HG03175 (cell line): ENCODE measurements around the gene ARHGDIG.

Experiments used
- ATAC-seq: cut with Tn5 transposase; IDR thresholded peaks from one replicate; pipeline ENCODE4 v1.9.1; 2021; ENCODE audit warnings: mild to moderate bottlenecking, moderate library complexity; ENCODE audit not compliant: unreplicated experiment

ARHGDIG gene

DNA sequence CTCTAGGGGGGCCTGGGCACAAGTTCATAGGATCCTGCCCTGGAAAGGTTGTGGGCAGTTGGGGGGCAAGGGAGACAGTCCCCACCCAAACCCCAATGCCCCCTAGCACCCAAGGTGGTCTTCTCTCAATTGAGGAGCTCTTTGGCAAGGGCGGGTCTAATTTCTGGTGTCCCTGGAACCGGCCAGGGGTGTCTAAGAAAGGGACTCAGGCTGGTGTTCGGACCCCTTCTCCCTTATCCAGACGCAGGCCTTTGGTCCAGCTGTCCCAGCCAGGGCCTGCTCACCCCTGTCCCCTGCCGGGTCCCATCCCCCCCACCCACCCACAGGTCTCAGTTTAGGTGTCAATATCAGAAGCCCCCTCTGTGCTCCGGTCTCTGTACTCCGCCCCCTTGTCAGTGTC lies 860 bp upstream of the ARHGDIG start:
- no peak for ATAC-seq

DNA sequence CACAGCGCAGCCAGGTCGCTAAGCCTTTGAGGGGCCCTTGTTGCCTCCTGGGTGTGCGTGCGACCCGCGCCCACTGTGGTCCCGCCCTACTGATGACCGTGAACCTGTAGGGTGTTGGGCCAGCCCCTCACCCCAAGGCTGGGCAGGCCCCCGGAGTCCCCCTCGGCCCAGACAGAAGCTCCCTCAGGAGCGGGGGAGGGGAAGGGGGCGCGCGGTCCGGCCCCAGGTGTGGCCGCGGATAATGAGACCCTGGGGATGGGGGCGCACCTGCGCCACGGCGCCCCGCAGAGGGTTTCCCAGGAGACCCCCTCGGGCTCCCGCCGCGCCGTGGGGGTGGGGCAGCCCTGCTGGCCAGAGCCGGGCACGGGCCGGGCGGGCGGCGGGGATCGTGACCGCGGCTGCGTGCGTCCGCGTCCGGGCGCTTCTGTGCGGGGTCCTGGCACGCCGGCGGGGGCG lies 358 bp upstream of the ARHGDIG start:
- no peak for ATAC-seq

DNA sequence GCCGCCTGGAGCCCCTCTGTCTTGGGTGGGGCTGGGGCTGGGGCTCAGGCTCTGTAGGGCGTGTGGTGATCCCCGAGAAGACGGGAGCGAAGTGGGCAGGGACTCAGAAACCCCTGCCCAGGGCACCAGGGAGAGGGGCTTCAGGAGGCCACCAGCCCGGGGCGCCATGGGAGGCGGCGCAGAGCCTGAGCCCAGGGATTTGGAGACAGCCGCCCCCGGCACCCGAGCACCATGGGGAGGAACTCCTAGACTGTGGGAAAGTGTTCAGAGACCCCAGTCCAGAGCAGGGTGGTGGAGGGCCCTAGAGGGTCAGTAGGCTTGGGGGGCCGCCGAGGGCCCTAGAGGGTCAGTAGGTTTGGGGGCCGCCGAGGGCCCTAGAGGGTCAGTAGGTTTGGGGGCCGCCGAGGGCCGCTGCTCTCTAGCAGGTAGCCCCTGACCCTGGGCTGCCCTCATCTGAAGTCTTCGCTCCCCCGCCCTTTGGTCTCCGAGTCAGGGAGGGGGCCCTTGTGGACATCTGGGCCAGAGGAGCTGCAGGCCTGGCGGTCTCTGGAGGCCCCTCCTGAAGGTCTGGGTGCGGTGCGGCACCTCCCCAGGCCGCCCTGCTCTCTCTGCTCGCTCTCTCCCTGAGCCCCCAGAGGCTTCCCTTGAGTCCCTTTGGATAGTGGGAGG lies 734 bp downstream of the ARHGDIG start:
- ATAC-seq = no peak

DNA sequence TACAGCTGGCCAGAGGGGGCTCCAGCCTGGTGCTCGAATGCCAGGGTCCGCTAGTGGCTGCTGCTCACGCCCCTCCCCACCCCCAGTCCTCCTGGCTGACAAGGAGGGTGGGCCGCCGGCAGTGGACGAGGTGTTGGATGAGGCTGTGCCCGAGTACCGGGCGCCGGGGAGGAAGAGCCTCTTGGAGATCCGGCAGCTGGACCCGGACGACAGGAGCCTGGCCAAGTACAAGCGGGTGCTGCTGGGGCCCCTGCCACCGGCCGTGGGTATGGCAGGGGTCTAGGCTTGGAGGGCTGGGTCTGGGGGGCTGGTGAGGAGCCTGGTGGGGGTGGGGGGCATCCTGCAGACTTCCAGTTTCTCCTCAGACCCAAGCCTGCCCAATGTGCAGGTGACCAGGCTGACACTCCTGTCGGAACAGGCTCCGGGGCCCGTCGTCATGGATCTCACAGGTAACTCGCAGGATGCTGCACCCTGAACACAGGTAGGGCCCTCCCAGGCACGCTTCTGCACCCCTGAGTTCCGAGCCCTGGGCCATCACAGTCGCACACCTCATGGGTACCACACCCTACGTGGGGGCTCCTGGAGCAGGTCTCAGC lies 1.4 kb downstream of the ARHGDIG start:
- ATAC-seq = no peak

DNA sequence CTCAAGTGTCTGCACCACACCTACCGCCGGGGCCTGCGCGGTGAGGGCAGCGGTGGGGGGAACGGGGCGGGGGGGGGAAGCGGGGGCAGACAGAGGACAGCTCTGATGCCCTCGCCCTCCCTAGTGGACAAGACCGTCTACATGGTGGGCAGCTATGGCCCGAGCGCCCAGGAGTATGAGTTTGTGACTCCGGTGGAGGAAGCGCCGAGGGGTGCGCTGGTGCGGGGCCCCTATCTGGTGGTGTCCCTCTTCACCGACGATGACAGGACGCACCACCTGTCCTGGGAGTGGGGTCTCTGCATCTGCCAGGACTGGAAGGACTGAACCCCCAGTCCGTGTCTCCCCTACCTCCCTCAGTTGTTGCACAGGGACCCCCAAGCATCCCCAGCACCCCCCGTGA lies 2.1 kb downstream of the ARHGDIG start:
- no peak for ATAC-seq

DNA sequence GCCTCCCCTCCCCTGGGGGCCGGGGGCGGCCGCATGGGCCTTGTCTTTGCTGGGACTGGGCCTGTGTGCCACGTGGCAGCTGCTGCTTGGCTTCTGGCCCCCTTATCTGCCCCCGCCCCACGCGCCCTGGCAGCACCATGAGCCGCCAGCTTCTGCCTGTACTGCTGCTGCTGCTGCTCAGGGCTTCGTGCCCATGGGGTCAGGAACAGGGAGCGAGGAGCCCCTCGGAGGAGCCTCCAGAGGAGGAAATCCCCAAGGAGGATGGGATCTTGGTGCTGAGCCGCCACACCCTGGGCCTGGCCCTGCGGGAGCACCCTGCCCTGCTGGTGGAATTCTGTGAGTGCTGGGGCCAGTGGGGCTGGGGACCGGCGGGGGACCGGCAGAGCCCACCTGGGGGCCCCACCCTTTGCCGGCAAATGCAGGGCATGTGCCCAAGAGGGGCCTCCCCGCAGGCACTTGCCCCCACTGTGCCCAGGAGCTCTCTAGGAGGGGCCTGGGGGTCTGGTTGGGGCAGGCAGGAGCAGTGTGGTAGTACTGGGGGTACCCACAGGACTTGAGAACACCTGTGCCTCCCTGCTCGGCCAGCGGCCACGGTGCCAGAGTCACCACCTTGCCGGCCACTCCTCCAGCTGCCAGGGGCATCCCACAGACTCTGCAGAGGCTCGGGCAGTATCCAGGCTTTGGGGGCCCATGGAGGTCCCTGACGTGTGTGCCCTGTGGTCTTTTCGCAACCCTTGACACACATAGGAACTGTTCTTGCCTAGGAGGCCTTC lies 2.8 kb downstream of the ARHGDIG start, which contains the start of gene PDIA2:
TSS of gene PDIA2 (plus strand) at position 132 of the 773 bp plus-strand sequence. CDS start at position 138, 6 bp downstream.
- ATAC-seq = no peak

DNA sequence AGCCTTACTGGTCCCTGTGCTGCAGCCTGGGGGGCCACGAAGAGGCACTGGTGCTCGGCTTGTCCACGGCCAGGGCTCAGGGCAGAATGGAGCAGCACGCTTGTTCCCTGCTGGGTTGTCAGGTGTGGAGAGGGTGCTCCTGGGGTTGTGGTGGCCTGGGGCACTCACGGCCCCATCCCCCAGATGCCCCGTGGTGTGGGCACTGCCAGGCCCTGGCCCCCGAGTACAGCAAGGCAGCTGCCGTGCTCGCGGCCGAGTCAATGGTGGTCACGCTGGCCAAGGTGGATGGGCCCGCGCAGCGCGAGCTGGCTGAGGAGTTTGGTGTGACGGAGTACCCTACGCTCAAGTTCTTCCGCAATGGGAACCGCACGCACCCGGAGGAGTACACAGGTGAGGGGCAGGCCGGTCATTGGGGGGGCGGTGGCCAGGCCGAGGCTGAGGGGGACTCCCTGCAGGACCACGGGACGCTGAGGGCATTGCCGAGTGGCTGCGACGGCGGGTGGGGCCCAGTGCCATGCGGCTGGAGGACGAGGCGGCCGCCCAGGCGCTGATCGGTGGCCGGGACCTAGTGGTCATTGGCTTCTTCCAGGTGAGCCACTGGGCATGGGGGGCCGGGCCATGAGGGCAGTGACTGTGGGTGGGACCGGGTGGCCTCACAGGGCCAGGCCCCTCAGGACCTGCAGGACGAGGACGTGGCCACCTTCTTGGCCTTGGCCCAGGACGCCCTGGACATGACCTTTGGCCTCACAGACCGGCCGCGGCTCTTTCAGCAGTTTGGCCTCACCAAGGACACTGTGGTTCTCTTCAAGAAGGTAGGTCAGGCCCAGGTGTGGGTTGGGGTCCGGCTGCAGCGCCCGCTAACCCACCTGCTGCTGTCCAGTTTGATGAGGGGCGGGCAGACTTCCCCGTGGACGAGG lies 4.1 kb downstream of the ARHGDIG start:
- no peak for ATAC-seq

DNA sequence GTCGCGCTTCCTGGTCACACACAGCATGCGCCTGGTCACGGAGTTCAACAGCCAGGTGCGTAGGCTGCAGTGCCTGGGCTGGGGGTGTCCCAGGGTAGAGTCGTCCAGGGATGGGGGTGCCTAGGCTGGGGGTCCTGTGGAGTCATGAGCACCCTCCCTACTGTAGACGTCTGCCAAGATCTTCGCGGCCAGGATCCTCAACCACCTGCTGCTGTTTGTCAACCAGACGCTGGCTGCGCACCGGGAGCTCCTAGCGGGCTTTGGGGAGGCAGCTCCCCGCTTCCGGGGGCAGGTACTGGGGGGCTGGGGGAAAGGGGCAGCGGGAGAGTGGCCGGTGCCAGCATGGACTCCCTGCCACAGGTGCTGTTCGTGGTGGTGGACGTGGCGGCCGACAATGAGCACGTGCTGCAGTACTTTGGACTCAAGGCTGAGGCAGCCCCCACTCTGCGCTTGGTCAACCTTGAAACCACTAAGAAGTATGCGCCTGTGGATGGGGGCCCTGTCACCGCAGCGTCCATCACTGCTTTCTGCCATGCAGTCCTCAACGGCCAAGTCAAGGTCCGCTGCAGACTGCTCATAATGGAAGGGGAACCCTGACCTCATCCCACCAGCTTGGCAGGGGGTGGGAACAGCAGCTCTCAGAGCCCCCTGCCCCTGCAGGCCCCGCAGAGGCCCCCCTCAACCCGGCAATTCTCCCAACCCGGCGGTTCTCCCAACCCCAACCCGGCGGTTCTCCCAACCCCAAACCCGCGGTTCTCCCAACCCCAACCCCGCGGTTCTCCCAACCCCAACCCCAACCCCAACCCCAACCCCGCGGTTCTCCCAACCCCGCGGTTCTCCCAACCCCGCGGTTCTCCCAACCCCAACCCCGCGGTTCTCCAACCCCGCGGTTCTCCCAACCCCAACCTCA lies 5.0 kb downstream of the ARHGDIG start:
- no peak for ATAC-seq

DNA sequence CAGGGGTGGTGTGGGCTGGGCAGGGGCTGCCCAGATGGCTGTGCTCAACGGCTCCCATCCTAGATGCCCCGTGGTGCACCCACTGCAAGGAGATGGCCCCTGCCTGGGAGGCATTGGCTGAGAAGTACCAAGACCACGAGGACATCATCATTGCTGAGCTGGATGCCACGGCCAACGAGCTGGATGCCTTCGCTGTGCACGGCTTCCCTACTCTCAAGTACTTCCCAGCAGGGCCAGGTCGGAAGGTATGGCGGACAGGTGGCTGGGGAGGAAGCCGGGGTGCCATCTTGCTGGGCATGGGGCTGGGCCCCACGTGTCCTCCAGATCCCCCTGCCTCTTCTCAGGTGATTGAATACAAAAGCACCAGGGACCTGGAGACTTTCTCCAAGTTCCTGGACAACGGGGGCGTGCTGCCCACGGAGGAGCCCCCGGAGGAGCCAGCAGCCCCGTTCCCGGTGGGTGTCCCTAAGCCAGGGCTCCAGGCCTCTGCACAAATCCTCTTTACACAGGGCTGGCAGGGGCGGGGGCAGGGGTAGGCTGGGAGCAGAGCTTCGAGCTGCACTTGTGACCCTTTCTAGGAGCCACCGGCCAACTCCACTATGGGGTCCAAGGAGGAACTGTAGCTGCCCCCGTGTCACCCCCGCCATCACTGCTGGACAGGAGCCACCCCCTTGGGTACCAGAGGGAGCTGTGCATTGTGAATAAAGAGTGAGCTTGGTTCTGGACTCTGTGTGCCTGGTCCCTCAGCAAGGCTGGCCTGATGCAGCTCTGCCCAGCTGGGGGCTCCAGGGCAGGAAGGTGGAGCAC lies 6.3 kb downstream of the ARHGDIG start:
- no peak for ATAC-seq

DNA sequence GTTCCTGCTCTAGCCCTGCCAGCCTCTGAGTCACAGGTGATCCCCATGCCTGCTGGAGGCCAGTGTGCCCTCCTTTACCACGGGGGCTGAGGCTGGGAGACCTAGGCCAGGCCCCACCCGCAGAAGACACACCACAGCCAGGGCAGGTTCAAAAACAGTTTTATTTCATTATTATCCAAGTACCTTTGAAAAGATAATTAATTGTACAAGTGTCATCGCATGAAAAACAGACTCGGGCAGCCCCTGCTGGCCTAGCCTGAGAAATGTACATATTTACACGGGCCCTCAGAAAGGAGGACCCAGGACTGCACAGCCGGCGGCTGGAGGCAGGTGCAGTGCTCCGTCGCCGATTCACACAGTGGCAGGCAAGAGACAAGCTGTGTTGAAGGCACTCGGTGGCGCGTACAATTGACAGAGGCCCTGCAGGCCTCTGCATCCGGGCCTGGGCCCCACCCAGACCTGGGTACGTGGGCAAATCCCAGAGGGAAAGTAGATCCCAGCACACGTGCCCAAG lies 7.0 kb downstream of the ARHGDIG start:
- ATAC-seq = no peak

DNA sequence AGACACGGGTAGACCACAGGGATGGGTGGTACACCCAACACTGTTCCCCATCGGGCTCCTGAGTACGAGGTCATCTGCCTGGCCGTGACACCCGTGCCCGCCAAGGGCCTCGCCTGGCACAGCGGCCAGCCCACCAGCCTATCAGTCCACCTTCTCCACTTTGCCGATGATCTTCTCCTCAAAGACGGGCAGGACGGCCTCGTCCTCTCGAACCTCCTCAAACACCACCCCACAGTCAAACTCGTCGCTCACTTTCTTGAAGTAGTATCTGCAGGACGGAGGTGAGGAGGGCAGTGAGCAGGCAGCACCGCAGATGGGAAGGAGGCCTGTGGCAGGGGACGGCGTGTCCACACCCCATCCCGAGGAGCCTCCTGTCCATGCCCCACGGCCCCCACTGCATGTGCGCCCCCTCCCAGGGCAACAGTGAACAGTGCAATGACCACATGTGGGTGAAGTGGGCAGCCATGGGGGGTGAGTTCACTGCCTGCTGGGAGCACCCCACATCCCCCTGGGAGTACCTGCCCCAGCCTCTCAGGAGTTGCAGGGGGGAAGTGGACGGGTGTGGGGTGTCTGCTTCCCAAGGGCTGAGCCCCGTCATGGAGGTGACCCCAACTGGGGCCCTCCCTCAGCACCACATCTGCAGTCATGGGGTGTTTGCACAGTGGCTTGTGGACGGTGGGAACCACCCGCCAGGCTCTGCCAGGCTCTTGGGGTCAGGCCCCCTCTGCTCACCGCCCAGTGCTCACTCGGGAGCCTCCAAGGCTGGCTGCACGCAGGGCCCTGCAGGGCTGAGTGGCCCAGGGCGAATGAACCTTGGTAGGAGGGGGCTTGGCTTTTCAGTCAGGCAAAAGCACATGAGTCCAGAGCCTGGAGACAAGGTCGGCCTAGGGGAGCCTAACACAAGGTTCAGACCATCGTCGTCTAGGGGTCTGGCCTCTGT lies 7.9 kb downstream of the ARHGDIG start:
- ATAC-seq = no peak

DNA sequence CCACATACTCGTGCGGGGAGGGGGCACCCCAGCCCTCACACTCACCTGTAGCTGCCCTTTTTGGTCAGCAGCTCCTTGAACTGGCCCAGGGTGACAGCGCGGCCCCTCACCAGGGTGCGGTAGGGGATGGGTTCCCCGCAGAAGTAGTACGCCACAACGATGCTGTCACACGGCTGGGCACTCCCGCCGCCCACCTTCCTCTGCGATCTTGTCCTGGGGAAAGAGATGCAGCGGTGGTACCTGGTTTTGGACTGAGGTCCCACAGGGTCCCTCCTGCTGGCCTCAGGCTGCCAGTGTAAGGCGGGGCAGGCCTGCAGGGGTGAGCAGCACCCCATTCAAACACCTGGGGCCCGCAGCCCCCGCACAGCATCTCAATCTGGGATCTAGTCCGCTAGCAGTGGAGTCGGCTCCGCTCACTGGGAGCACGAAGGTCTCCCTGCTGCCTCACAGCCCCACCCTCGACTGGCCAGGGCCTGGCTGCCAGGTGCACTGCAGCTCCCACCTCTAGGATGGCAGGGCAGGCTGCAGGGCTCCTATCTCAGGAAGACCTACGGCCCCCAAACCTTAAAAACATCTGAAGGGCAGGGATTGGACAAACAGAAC lies 9.1 kb downstream of the ARHGDIG start:
- no peak for ATAC-seq

DNA sequence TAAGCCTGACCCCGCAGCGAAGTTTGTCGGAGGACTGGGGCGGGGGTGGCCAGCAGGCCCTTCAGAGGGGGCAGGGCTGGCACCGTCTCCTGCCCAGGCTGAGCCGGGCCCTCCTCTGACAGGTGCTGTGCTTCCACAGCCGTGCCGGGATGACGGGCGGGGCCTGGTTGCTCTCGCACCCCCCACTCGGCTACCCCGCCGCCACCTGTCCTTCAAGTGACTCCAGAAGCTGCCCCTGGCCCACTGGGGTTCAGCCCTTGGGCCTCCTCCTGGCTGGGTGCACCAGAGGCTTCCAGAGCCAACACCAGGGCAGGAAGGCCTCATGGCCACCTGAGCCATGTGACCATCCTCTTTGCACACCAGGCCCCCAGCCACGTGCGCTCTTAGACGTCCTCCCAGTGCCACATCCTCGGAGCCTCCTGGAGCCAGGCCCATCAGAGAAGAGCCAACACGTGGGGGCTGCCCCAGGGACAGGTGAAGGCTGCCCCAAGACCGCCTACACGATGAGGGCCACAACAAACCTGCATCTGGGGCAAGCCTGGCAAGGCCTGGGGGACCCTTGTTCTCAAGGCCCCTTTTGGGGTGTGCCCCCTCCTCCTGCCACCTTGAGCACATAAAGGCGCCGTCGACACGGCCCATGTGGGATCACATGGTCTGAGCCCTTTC lies 9.8 kb downstream of the ARHGDIG start:
- ATAC-seq = no peak

DNA sequence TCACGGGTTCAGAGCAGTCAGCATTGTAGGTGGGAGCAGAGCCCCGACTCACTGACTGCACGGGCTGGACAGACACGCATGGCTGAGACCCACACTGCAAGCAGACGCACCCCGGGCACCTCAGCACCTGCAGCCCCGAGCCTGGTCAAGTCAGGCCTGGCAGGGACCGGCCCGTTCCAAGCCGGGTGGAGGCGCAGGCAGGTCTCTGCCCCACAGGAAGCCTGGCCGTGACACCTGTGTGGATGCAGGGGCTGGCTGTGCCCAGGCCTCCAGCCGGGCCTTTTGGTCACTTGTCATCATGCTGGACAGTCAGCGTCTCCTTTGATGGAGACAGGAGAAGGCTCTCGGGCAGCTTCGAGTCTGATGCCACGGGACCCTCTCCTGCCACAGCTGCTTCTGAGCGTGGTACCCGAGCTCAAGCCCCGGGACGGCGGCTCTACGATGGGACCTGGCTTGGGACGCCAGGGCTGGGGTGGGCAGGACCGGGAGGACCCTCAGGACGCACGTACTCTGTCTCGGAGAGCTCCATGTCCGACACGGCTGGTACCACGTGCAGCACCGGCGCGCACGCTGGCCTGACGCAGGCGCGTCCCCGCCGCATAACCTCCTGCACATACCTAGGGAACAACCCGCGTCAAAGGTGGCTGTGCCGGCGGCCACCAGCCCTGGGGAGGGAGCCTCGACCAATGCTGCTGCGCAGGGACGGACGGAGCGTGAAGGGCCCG lies 10.5 kb downstream of the ARHGDIG start:
- ATAC-seq = no peak

DNA sequence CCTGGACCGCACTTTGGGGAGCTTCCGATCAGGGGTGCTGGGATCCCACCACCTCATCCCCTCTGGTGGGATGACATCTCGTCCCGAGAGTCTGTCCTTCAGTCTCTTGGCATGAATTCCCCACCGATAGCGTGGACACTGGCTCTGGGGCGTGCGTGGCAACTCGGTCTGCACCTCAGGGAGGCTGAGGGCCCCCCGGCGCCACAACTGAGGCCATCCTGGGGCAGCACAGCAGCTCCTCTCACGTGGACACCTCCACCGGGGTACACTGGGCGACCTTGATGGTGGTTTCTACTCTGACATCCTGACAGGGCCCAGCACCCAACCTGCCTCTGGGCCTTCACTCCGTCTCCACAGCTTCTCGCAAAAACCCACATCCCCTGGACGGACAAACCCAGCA lies 11.1 kb downstream of the ARHGDIG start:
- no peak for ATAC-seq
